ENCODE data around the gene MCC. TPM values are rescaled to one million over a fixed set of nuclear protein-coding genes. Genes with fewer than 3 reads are reported as not detected.

Gene MCC
- total RNA-seq, 4 donors from 2014 or later, result 57.7 to 91.5 (median 76.0) TPM

DNA sequence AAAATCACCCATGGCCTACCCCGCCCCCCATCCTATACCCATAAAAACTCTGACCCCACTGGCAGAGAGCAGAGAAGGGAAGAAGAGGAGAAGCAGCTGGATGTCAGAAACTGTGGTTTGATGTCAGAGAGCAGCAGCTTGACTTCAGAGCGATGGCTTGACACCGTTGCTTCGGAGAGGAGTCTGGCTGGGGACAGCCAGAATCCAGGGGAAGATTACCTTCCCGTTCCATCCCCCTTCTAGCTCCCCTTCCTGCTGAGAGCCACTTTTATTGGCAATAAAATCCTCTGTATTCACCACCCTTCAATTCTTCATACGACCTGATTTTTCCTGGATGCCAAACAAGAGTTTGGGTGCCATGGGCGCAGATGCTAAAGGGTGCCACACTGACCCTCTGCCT lies 373.7 kb downstream of the MCC start:
- no peak overlapping the region for H3K4me3 ChIP-seq (ENCODE audit: low read depth, poor library complexity, severe bottlenecking)
- WGBS, 2 donors, result 96 to 99% methylated on average over 7 of the region's 7 CpGs
- intact Hi-C loops (cut with DNase I; ENCODE audit: low total_unique reads), result no loop called here
- TF ChIP-seq POLR2A (IDR thresholded peaks at IDR 0.05), result no peak
- TF ChIP-seq, protein P1, sequence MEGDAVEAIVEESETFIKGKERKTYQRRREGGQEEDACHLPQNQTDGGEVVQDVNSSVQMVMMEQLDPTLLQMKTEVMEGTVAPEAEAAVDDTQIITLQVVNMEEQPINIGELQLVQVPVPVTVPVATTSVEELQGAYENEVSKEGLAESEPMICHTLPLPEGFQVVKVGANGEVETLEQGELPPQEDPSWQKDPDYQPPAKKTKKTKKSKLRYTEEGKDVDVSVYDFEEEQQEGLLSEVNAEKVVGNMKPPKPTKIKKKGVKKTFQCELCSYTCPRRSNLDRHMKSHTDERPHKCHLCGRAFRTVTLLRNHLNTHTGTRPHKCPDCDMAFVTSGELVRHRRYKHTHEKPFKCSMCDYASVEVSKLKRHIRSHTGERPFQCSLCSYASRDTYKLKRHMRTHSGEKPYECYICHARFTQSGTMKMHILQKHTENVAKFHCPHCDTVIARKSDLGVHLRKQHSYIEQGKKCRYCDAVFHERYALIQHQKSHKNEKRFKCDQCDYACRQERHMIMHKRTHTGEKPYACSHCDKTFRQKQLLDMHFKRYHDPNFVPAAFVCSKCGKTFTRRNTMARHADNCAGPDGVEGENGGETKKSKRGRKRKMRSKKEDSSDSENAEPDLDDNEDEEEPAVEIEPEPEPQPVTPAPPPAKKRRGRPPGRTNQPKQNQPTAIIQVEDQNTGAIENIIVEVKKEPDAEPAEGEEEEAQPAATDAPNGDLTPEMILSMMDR (IDR thresholded peaks at IDR 0.05), result no peak
- DNase-seq (ENCODE audit: low spot score in 2 of 2), result no peak

- WGBS, 2 donors, result 54% methylated on average over 3 of the region's 3 CpGs
- no peak for DNase-seq (ENCODE audit: low spot score in 2 of 2)
- no peak overlapping the region for H3K4me3 ChIP-seq (ENCODE audit: low read depth, poor library complexity, severe bottlenecking)
- intact Hi-C loops (cut with DNase I; ENCODE audit: low total_unique reads), result no loop called here
- TF ChIP-seq POLR2A (IDR thresholded peaks at IDR 0.05), result no peak
- TF ChIP-seq, protein P1 (IDR thresholded peaks at IDR 0.05), result no peak
Measured at GRCh38 chr5:113112435-113112834, 375.8 kb downstream of the MCC start.

GRCh38 chr5:113110117-113110516 lies 378.1 kb downstream of the MCC start:
- DNase-seq (ENCODE audit: low spot score in 2 of 2), result no peak
- WGBS, 2 donors, result 52 to 60% methylated on average over 6 of the region's 6 CpGs
- TF ChIP-seq, protein P1 (IDR thresholded peaks at IDR 0.05), result no peak
- TF ChIP-seq POLR2A (IDR thresholded peaks at IDR 0.05), result no peak
- no peak overlapping the region for H3K4me3 ChIP-seq (ENCODE audit: low read depth, poor library complexity, severe bottlenecking)
- intact Hi-C loops (cut with DNase I; ENCODE audit: low total_unique reads), result no loop called here

DNA sequence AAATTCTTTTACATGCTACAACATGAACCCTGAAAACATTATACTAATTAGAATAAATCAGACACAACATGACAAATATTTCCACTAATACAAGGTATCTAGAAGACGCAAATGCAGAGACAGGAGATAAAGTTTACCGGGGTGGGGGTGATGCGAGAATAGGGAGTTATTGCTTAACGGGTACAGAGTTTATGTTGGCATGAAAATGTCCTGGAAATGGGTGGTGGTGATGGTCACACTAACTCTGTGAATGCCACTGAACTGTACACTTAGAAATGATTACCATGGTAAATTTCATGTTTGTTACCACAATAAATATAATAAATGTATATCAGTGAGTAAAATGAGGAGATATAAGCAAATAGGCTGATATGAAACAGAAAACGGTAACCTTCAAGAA lies 378.9 kb downstream of the MCC start:
- H3K4me3 ChIP-seq (ENCODE audit: low read depth, poor library complexity, severe bottlenecking), result no peak overlapping the region
- intact Hi-C loops (cut with DNase I; ENCODE audit: low total_unique reads), result no loop called here
- WGBS, 2 donors, result 69 to 73% methylated on average over 5 of the region's 5 CpGs
- TF ChIP-seq, protein P1 (IDR thresholded peaks at IDR 0.05), result no peak
- TF ChIP-seq POLR2A (IDR thresholded peaks at IDR 0.05), result no peak
- DNase-seq (ENCODE audit: low spot score in 2 of 2), result no peak

DNA sequence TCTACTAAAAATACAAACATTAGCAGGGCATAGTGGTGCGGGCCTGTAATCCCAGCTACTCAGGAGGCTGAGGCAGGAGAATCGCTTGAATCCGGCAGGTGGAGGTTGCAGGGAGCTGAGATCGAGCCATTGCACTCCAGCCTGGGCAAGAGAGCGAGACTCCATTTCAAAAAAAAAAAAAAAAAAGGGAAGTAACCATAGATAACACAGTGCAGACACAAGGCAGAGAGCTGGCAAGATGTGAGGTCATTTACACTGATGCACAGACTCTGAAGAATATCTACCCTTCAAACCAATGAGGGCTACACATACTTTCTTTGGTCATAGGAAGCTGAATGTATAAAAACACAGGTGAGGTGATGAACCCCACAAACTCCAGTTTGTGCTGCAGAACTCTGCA lies 379.8 kb downstream of the MCC start:
- H3K4me3 ChIP-seq (ENCODE audit: low read depth, poor library complexity, severe bottlenecking), result no peak overlapping the region
- no peak for DNase-seq (ENCODE audit: low spot score in 2 of 2)
- 71 to 79% methylated on average over 5 of the region's 5 CpGs for WGBS, 2 donors
- no peak for TF ChIP-seq POLR2A (IDR thresholded peaks at IDR 0.05)
- TF ChIP-seq, protein P1 (IDR thresholded peaks at IDR 0.05), result no peak
- intact Hi-C loops (cut with DNase I; ENCODE audit: low total_unique reads), result no loop called here

DNA sequence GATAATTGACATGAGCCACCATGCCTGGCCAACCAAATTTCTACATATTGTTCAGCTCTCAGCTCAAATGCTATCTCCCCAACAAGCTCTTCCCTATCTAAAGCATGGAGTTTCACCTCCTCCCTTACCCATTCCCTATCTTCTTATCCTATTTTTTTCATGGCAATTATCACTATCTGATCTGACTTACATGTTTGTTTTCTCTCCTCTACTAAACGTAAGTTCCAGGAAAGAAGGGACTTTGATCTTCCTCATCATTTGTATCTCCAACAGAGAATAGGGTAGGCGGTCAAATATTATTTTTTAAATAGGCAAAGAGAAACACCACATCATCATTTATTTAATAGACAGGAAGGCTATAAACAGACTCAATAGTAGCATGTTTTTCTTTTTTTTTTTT lies 381.4 kb downstream of the MCC start:
- intact Hi-C loops (cut with DNase I; ENCODE audit: low total_unique reads), result no loop called here
- no peak overlapping the region for H3K4me3 ChIP-seq (ENCODE audit: low read depth, poor library complexity, severe bottlenecking)
- 79 to 87% methylated on average over 2 of the region's 2 CpGs for WGBS, 2 donors
- TF ChIP-seq, protein P1 (IDR thresholded peaks at IDR 0.05), result no peak
- no peak for TF ChIP-seq POLR2A (IDR thresholded peaks at IDR 0.05)
- DNase-seq (ENCODE audit: low spot score in 2 of 2), result no peak
